Tibial artery (tissue), 4 donors: Measurements from ENCODE around the gene SPINK8.
"Not testable (repeated sequence)": the region's sequence is repeated elsewhere in the genome, so short reads cannot be mapped to it uniquely, and the experiment has no call there.

Experiments used
- DNase-seq, 2 donors: peaks; one replicate each; pipeline ENCODE4 v3.0.0-alpha.2; 2019
- H3K27ac ChIP-seq, 2 donors: fragments of 200-600 bp; sonication (generic) in 1 of 2; 1 replicate in 1 of 2; 2 replicates in 1 of 2; pipeline ENCODE4 v1.5.1; 2018 to 2019; ENCODE audit warnings: mild to moderate bottlenecking in 1 of 2
- H3K27me3 ChIP-seq, 2 donors: fragments of 200-600 bp; sonication (generic) in 1 of 2; one replicate each; pipeline versions ENCODE4 v1.5.1 to v1.6.0; 2016 to 2019
- H3K36me3 ChIP-seq, 3 donors: fragments of 200-600 bp; sonication (generic) in 2 of 3; one replicate each; pipeline ENCODE4 v1.5.1; 2016 to 2019; ENCODE audit warnings: mild to moderate bottlenecking in 2 of 3
- H3K4me1 ChIP-seq, 4 donors: fragments of 200-600 bp; sonication (generic) in 2 of 4; 1 replicate in 3 of 4; 2 replicates in 1 of 4; pipeline ENCODE4 v1.5.1; 2016 to 2019
- H3K4me3 ChIP-seq, 2 donors: fragments of 200-600 bp; sonication (generic) in 1 of 2; 1 replicate in 1 of 2; 2 replicates in 1 of 2; pipeline ENCODE4 v1.5.1; 2018 to 2019; ENCODE audit warnings: mild to moderate bottlenecking in 2 of 2
- H3K9me3 ChIP-seq, 3 donors: fragments of 200-600 bp; sonication (generic) in 1 of 3; one replicate each; pipeline ENCODE4 v1.5.1; 2016 to 2019
- CTCF ChIP-seq, 2 experiments: fragments of 200-600 bp in 1 of 2; fragments of 450-650 bp in 1 of 2; IDR thresholded peaks; one replicate each; pipeline ENCODE4 v1.5.1; 2017 to 2019; ENCODE audit warnings: antibody characterized with exemption in 2 of 2, mild to moderate bottlenecking in 1 of 2, moderate library complexity in 1 of 2
- intact Hi-C: fragments of 100-400 bp; cut with DNase I; formaldehyde crosslinking; loops from one replicate; pipeline ENCODE4 v1.15.0; 2023; ENCODE audit warnings: low total_unique reads

The SPINK8 gene

GRCh38 chr3:48333346-48334245 lies at the start of gene SPINK8:
Gene SPINK8 (minus strand): TSS chr3:48333661. CDS start chr3:48328341, 5,320 bp downstream.
- intact Hi-C loops, result not testable (repeated sequence)

GRCh38 chr3:48372862-48373435 lies 39.5 kb upstream of the SPINK8 start:
- H3K27ac ChIP-seq, result no peak overlapping the region
- H3K9me3 ChIP-seq, result no peaks in the 10 kb centered on the region
- no peak overlapping the region for H3K4me3 ChIP-seq
- H3K27me3 ChIP-seq, result no peaks in the 10 kb centered on the region
- no peaks in the 10 kb centered on the region for H3K4me1 ChIP-seq
- no peaks in the 10 kb centered on the region for H3K36me3 ChIP-seq
- TF ChIP-seq CTCF (IDR thresholded peaks at IDR 0.05), result no peak
- intact Hi-C loops, result no loop called here
- no peak for DNase-seq

More at GRCh38 chr3:48333346-48334245, at the start of gene SPINK8:
- not testable (repeated sequence) for H3K4me1 ChIP-seq, H3K4me3 ChIP-seq, H3K36me3 ChIP-seq, DNase-seq, H3K9me3 ChIP-seq, H3K27me3 ChIP-seq, H3K27ac ChIP-seq

- H3K4me3 ChIP-seq, result no peak overlapping the region
- intact Hi-C loops, result no loop called here
- H3K27me3 ChIP-seq, result no peaks in the 10 kb centered on the region
- no peak overlapping the region for H3K27ac ChIP-seq
- no peaks in the 10 kb centered on the region for H3K36me3 ChIP-seq
- no peaks in the 10 kb centered on the region for H3K4me1 ChIP-seq
- H3K9me3 ChIP-seq, result no peaks in the 10 kb centered on the region
- DNase-seq, result no peak
- no peak for TF ChIP-seq CTCF (IDR thresholded peaks at IDR 0.05)
Observed at GRCh38 chr3:48372377-48372770, 38.9 kb upstream of the SPINK8 start.

GRCh38 chr3:48371651-48372376 lies 38.4 kb upstream of the SPINK8 start, which contains the start of gene FBXW12:
Gene FBXW12 (plus strand): TSS chr3:48372219. CDS start chr3:48372768, 549 bp downstream.
- no peaks in the 10 kb centered on the region for H3K27me3 ChIP-seq
- H3K4me3 ChIP-seq, result no peak within 1 kb of the TSS
- no peaks in the 10 kb centered on the region for H3K9me3 ChIP-seq
- TF ChIP-seq CTCF (IDR thresholded peaks at IDR 0.05), result no peak
- no peak for DNase-seq
- H3K27ac ChIP-seq, result no peak within 1 kb of the TSS
- intact Hi-C loops, result no loop called here
- no peaks in the 10 kb centered on the region for H3K4me1 ChIP-seq
- H3K36me3 ChIP-seq, result no peaks in the 10 kb centered on the region

- Histone ChIP-seq H3K36me3 (no peaks in the 10 kb centered on the region), H3K27ac (no peak overlapping the region), H3K4me1 (no peaks in the 10 kb centered on the region), H3K9me3 (no peaks in the 10 kb centered on the region), H3K4me3 (no peak overlapping the region), H3K27me3 (no peaks in the 10 kb centered on the region)
- DNase-seq, result no peak
- no peak for TF ChIP-seq CTCF (IDR thresholded peaks at IDR 0.05)
- intact Hi-C loops, result no loop called here
Observed at GRCh38 chr3:48370333-48370713, 36.9 kb upstream of the SPINK8 start.
